ENCODE results near the gene DOCK10.

The DOCK10 gene

GRCh38 chr2:224982226-224982625, 60.0 kb downstream of the DOCK10 start:
- peak; percentile 97 for DNase-seq (ENCODE audit: low spot score)

GRCh38 chr2:224976629-224977525, 65.4 kb downstream of the DOCK10 start:
- DNase-seq (ENCODE audit: low spot score) = no peak

GRCh38 chr2:224975761-224976160, 66.5 kb downstream of the DOCK10 start:
- DNase-seq (ENCODE audit: low spot score) = no peak

- DNase-seq (ENCODE audit: low spot score) = peak; percentile 73
Observed at GRCh38 chr2:224973112-224974016, 68.9 kb downstream of the DOCK10 start.

GRCh38 chr2:224971214-224971613, 71.1 kb downstream of the DOCK10 start:
- no peak for DNase-seq (ENCODE audit: low spot score)

GRCh38 chr2:224970311-224970710, 72.0 kb downstream of the DOCK10 start:
- DNase-seq (ENCODE audit: low spot score) = no peak

- DNase-seq (ENCODE audit: low spot score) = no peak
Observed at GRCh38 chr2:224969633-224970260, 72.5 kb downstream of the DOCK10 start.

- no peak for DNase-seq (ENCODE audit: low spot score)
Observed at GRCh38 chr2:224969095-224969494, 73.2 kb downstream of the DOCK10 start.

- DNase-seq (ENCODE audit: low spot score) = no peak
Observed at GRCh38 chr2:224968051-224968450, 74.2 kb downstream of the DOCK10 start.

GRCh38 chr2:224966613-224967012, 75.7 kb downstream of the DOCK10 start:
- DNase-seq (ENCODE audit: low spot score) = no peak

GRCh38 chr2:224959556-224959955, 82.7 kb downstream of the DOCK10 start:
- no peak for DNase-seq (ENCODE audit: low spot score)

- peak; percentile 64 for DNase-seq (ENCODE audit: low spot score)
Observed at GRCh38 chr2:224958873-224959272, 83.4 kb downstream of the DOCK10 start.

GRCh38 chr2:224958462-224958857, 83.8 kb downstream of the DOCK10 start:
- peak; percentile 44 for DNase-seq (ENCODE audit: low spot score)

GRCh38 chr2:224957540-224958461, 84.5 kb downstream of the DOCK10 start:
- DNase-seq (ENCODE audit: low spot score) = peak; percentile 53

GRCh38 chr2:224956706-224957105, 85.6 kb downstream of the DOCK10 start:
- no peak for DNase-seq (ENCODE audit: low spot score)

GRCh38 chr2:224954980-224955379, 87.3 kb downstream of the DOCK10 start:
- no peak for DNase-seq (ENCODE audit: low spot score)

GRCh38 chr2:224952936-224953657, 89.2 kb downstream of the DOCK10 start:
- peak; percentile 68 for DNase-seq (ENCODE audit: low spot score)

GRCh38 chr2:224951723-224952481, 90.4 kb downstream of the DOCK10 start:
- DNase-seq (ENCODE audit: low spot score) = no peak

- DNase-seq (ENCODE audit: low spot score) = peak; percentile 68
Observed at GRCh38 chr2:224948859-224949258, 93.4 kb downstream of the DOCK10 start.

GRCh38 chr2:224948005-224948404, 94.3 kb downstream of the DOCK10 start:
- DNase-seq (ENCODE audit: low spot score) = no peak
